ENCODE results near the gene PRRC2A.
"Not testable (repeated sequence)": the region's sequence is repeated elsewhere in the genome, so short reads cannot be mapped to it uniquely, and the experiment has no call there.

DNA sequence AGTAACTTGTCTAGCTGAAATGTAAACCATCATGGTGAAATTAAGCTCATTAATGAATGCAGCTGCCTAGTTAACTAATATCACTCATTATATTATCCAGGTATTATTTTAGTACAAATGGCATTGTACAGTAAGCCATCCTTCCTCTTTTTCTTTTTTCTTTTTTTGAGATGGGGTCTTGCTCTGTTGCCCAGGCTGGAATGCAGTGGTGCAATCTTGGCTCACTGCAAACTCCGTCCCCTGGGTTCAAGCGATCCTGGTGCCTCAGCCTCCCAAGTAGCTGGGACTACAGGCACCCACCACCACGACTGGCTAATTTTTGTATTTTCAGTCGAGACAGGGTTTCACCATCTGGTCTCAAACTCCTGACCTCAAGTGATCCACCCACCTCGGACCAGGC, 29.8 kb upstream of the PRRC2A start:
- TF ChIP-seq, protein P1, sequence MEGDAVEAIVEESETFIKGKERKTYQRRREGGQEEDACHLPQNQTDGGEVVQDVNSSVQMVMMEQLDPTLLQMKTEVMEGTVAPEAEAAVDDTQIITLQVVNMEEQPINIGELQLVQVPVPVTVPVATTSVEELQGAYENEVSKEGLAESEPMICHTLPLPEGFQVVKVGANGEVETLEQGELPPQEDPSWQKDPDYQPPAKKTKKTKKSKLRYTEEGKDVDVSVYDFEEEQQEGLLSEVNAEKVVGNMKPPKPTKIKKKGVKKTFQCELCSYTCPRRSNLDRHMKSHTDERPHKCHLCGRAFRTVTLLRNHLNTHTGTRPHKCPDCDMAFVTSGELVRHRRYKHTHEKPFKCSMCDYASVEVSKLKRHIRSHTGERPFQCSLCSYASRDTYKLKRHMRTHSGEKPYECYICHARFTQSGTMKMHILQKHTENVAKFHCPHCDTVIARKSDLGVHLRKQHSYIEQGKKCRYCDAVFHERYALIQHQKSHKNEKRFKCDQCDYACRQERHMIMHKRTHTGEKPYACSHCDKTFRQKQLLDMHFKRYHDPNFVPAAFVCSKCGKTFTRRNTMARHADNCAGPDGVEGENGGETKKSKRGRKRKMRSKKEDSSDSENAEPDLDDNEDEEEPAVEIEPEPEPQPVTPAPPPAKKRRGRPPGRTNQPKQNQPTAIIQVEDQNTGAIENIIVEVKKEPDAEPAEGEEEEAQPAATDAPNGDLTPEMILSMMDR (IDR thresholded peaks at IDR 0.05), result not testable (repeated sequence)
- TF ChIP-seq POLR2AphosphoS5 (IDR thresholded peaks at IDR 0.05; ENCODE audit: low read depth, low read length); SIN3A (IDR thresholded peaks at IDR 0.05; ENCODE audit: borderline replicate concordance, insufficient read depth, low read depth, low read length): not testable (repeated sequence)

Measured in Panc1 (cell line).